Large intestine (tissue), 3 donors: ENCODE results near the gene ZC3HAV1L. TPM values are rescaled to one million over a fixed set of nuclear protein-coding genes. Genes with fewer than 3 reads are reported as not detected.
"Not testable (repeated sequence)": the region's sequence is repeated elsewhere in the genome, so short reads cannot be mapped to it uniquely, and the experiment has no call there.

Source experiments
- DNase-seq, 2 donors: peaks; one replicate each; pipeline versions ENCODE4 v3.0.0 to v3.0.0-alpha.2; 2013
- H3K27ac ChIP-seq: one replicate; pipeline ENCODE4 v1.5.1; 2013; ENCODE audit warnings: low read length
- H3K27me3 ChIP-seq: 2 replicates; pipeline ENCODE4 v1.6.1; 2013; ENCODE audit warnings: low read length; ENCODE audit not compliant: control insufficient read depth, insufficient read depth
- H3K36me3 ChIP-seq: 2 replicates; pipeline ENCODE4 v1.6.1; 2013; ENCODE audit warnings: low read length; ENCODE audit not compliant: control insufficient read depth, insufficient read depth
- H3K4me1 ChIP-seq: one replicate; pipeline ENCODE4 v1.6.1; 2013; ENCODE audit warnings: low read length; ENCODE audit not compliant: control insufficient read depth, insufficient read depth
- H3K4me3 ChIP-seq: one replicate; pipeline ENCODE4 v1.5.1; 2013; ENCODE audit warnings: low read length
- H3K9me3 ChIP-seq: one replicate; pipeline ENCODE4 v1.6.1; 2013; ENCODE audit warnings: mild to moderate bottlenecking, low read depth, low read length, moderate library complexity; ENCODE audit not compliant: control insufficient read depth
- WGBS: methylation state at CpG from one replicate; pipeline ENCODE4 v1.1.5; 2013; ENCODE audit warnings: low lambda C conversion rate; ENCODE audit not compliant: insufficient coverage; 5-methylcytosine and 5-hydroxymethylcytosine counted together
- polyA plus RNA-seq: library from polyadenylated mRNA; unstranded; fragments of 120-200 nt; gene quantifications from one replicate; pipeline ENCODE4 v1.2.1, GENCODE V29; 2013

Gene ZC3HAV1L
- polyA plus RNA-seq, 1 donor = 13.1 TPM

DNA sequence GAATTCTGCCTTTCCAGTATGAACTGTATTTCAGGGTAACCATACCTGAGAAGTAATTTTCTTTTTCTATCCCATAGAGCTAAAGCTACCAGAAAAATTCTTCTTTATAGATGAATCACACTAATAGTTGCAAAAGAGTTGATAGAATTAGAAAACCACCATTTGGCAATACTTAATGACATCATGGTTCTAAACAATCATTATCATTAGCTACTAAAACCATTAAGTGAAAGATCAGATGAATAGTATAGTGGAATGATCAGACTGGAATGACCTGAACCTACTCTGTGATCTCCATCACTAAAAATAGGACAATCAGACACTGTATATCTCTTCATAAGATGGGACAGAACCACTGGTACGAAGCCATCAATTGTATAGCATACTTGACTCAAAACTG, 19.8 kb upstream of the ZC3HAV1L start:
- WGBS = no CpG with 5 or more reads among the region's 1 CpG

GRCh38 chr7:139054656-139055055, 18.8 kb upstream of the ZC3HAV1L start:
- not testable (repeated sequence) for H3K9me3 ChIP-seq, H3K27ac ChIP-seq, H3K4me1 ChIP-seq, DNase-seq, H3K4me3 ChIP-seq, H3K27me3 ChIP-seq
- WGBS = no CpG with 5 or more reads among the region's 14 CpGs
- H3K36me3 ChIP-seq = peaks cover 45% of the 10 kb centered on the region

More for the DNA sequence above, 19.8 kb upstream of the ZC3HAV1L start:
- H3K27me3 ChIP-seq = no peaks in the 10 kb centered on the region
- no peak for DNase-seq
- no peaks in the 10 kb centered on the region for H3K9me3 ChIP-seq
- no peak overlapping the region for H3K4me3 ChIP-seq
- H3K27ac ChIP-seq = no peak overlapping the region
- H3K36me3 ChIP-seq = peaks cover 45% of the 10 kb centered on the region
- no peaks in the 10 kb centered on the region for H3K4me1 ChIP-seq

GRCh38 chr7:139054101-139054500, 18.3 kb upstream of the ZC3HAV1L start:
- Histone ChIP-seq H3K27me3 (no peaks in the 10 kb centered on the region), H3K4me1 (no peaks in the 10 kb centered on the region), H3K9me3 (no peaks in the 10 kb centered on the region), H3K27ac (no peak overlapping the region), H3K36me3 (peaks cover 50% of the 10 kb centered on the region), H3K4me3 (no peak overlapping the region)
- no peak for DNase-seq
- WGBS = no CpG with 5 or more reads among the region's 2 CpGs

- H3K4me3 ChIP-seq = no peak overlapping the region
- no peaks in the 10 kb centered on the region for H3K4me1 ChIP-seq
- H3K9me3 ChIP-seq = no peaks in the 10 kb centered on the region
- H3K27me3 ChIP-seq = no peaks in the 10 kb centered on the region
- no peak for DNase-seq
- H3K27ac ChIP-seq = no peak overlapping the region
- H3K36me3 ChIP-seq = peaks cover 55% of the 10 kb centered on the region
These were observed 15.8 kb upstream of the ZC3HAV1L start for GRCh38 chr7:139051655-139052054.

GRCh38 chr7:139049936-139050335, 14.1 kb upstream of the ZC3HAV1L start:
- H3K27ac ChIP-seq = no peak overlapping the region
- H3K36me3 ChIP-seq = peaks cover 56% of the 10 kb centered on the region
- H3K4me3 ChIP-seq = no peak overlapping the region
- DNase-seq = no peak
- no peaks in the 10 kb centered on the region for H3K9me3 ChIP-seq
- no peaks in the 10 kb centered on the region for H3K27me3 ChIP-seq
- H3K4me1 ChIP-seq = no peaks in the 10 kb centered on the region
- no CpG with 5 or more reads among the region's 1 CpG for WGBS

- Histone ChIP-seq H3K9me3 (no peaks in the 10 kb centered on the region), H3K4me1 (no peaks in the 10 kb centered on the region)
These were observed 13.3 kb upstream of the ZC3HAV1L start for GRCh38 chr7:139049111-139049510.

DNA sequence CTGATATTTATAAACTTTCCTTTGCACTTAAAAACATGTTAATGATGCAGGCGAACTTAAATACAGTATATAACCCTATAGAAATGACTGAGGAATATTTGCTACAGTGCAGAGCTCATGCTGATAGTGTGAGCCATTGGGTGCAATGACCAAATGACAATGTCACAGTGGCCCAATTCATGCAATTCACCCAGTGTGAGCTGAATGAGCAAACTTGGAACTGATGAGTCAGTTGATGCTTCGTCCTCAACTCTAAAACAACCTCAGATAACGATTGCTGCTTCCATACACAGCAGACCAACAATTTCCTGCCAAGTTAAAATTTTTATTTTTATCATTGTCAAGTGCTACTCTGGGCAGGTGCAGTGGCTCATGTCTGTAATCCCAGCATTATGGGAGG, 12.1 kb upstream of the ZC3HAV1L start:
- peaks cover 41% of the 10 kb centered on the region for H3K36me3 ChIP-seq
- no peak overlapping the region for H3K4me3 ChIP-seq
- no peaks in the 10 kb centered on the region for H3K4me1 ChIP-seq
- no peak for DNase-seq
- no peaks in the 10 kb centered on the region for H3K9me3 ChIP-seq
- no CpG with 5 or more reads among the region's 3 CpGs for WGBS
- H3K27me3 ChIP-seq = no peaks in the 10 kb centered on the region
- no peak overlapping the region for H3K27ac ChIP-seq

More at GRCh38 chr7:139049111-139049510, 13.3 kb upstream of the ZC3HAV1L start:
- Histone ChIP-seq H3K27me3 (no peaks in the 10 kb centered on the region), H3K27ac (no peak overlapping the region), H3K36me3 (peaks cover 47% of the 10 kb centered on the region), H3K4me3 (no peak overlapping the region)
- 84% methylated on average over 4 of the region's 7 CpGs for WGBS
- no peak for DNase-seq

- H3K4me3 ChIP-seq = no peak overlapping the region
- no peaks in the 10 kb centered on the region for H3K27me3 ChIP-seq
- DNase-seq = no peak
- H3K4me1 ChIP-seq = no peaks in the 10 kb centered on the region
- WGBS = no CpG with 5 or more reads among the region's 6 CpGs
- H3K27ac ChIP-seq = no peak overlapping the region
- no peaks in the 10 kb centered on the region for H3K9me3 ChIP-seq
- peaks cover 31% of the 10 kb centered on the region for H3K36me3 ChIP-seq
These were observed 10.3 kb upstream of the ZC3HAV1L start for GRCh38 chr7:139046143-139046542.

DNA sequence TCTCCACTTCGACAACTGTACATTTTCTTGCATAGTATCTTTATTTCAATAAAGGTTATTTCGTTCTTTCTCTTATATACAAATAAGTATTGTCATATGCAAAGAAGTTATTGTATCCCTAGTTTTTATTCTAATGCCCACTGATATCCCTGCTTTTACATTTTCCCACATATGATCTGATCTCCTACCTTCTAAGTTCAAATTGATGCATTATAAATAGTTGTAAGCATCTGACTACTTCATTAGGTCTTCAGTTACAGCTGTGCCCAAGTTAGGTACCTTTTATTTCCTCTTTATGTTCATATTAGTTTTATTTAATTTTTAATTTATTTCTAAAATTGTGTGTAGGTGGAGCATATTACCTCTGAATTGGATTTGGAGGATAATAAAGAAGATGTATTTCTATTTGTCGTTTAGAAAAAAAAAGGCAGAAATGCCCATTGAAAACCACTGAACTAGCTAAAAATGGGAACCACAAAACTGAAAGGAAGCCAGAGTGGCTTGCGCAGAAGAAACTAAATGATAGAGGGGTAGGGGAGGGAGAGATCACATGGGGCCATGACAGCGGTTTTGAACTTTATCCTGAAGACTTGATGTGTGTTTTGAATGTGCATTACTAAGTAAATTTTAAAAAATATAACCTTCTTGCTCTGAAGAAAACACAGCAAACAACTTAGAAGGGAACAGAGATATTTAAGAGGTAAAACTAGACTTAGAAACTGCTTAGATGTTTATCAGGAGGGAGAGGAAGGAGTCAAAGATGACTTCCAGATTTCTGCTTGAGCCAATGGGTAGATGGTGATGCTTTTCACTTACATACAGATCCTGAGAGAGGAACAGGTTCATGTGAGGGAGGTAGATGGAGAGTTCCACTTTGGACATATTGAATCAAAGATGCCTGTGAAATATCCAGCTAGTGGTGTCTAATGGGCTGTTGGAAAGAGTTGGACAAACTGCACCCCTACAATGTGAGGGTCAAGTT, 9.3 kb upstream of the ZC3HAV1L start:
- Histone ChIP-seq H3K4me3 (no peak overlapping the region), H3K36me3 (peaks cover 29% of the 10 kb centered on the region), H3K27ac (no peak overlapping the region), H3K27me3 (no peaks in the 10 kb centered on the region), H3K9me3 (no peaks in the 10 kb centered on the region), H3K4me1 (no peaks in the 10 kb centered on the region)
- 97% methylated on average over 4 of the region's 5 CpGs for WGBS
- no peak for DNase-seq

- WGBS = 82% methylated on average over 8 of the region's 14 CpGs
- H3K27ac ChIP-seq = no peak overlapping the region
- no peaks in the 10 kb centered on the region for H3K4me1 ChIP-seq
- no peaks in the 10 kb centered on the region for H3K9me3 ChIP-seq
- no peaks in the 10 kb centered on the region for H3K27me3 ChIP-seq
- no peak overlapping the region for H3K4me3 ChIP-seq
- no peak for DNase-seq
- peaks cover 21% of the 10 kb centered on the region for H3K36me3 ChIP-seq
These were observed 8.3 kb upstream of the ZC3HAV1L start for GRCh38 chr7:139043823-139044812.
